Activated CD4-positive, alpha-beta T cell treated with anti-CD3 and anti-CD28 coated beads, Interleukin-2, amount 10 ng/mL, durations not matched to agents 24 days and 14 days (primary cell): ENCODE results near the gene ZNF526. TPM values are rescaled to one million over a fixed set of nuclear protein-coding genes. Genes with fewer than 3 reads are reported as not detected.

Source experiments
- DNase-seq: peaks from one replicate; pipeline ENCODE4 v3.0.0; 2022
- H3K27ac Mint-ChIP-seq: one replicate; pipeline ENCODE4 v1.8.0; 2022; ENCODE audit warnings: mild to moderate bottlenecking, mixed read lengths
- H3K27me3 Mint-ChIP-seq: one replicate; pipeline ENCODE4 v1.8.0; 2022; ENCODE audit warnings: mixed read lengths
- H3K36me3 Mint-ChIP-seq: one replicate; pipeline ENCODE4 v1.8.0; 2022; ENCODE audit warnings: low read depth, mild to moderate bottlenecking, mixed read lengths
- H3K4me1 Mint-ChIP-seq: one replicate; pipeline ENCODE4 v1.8.0; 2021; ENCODE audit warnings: mixed read lengths
- H3K4me3 Mint-ChIP-seq: one replicate; pipeline ENCODE4 v1.8.0; 2022; ENCODE audit warnings: mild to moderate bottlenecking, moderate library complexity, mixed read lengths
- H3K9me3 Mint-ChIP-seq: one replicate; pipeline ENCODE4 v1.8.0; 2021; ENCODE audit warnings: mixed read lengths
- intact Hi-C: fragments of 100-400 bp; cut with micrococcal nuclease; formaldehyde crosslinking; loops from one replicate; pipeline ENCODE4 v1.15.1; 2023
- total RNA-seq: library from RNA; stranded (reverse); gene quantifications from 2 replicates; pipeline ENCODE4 v1.2.3, GENCODE V29; 2022

ZNF526 gene
- total RNA-seq, 1 donor from 2014 or later, result 19.0 TPM

DNA sequence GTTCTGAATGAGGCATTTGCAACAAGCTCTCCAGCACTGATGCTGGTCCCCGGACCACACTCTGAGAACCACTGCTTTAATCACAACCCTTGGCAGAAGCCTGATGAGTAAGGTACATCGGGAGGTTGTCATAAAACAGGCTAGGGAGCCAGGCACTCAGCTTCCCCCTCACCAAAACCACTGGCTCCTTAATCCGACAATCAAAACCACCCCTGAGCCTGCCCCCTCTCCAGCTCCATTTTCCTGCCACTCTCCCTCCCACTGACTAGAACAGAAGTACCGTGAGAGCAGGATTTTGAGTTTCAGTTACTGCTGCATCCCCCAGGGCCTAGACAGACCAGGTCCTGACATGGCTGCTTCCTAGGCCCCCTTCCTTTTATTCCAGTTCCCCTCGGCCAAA lies 15.1 kb downstream of the ZNF526 start:
- no peak overlapping the region for H3K27ac Mint-ChIP-seq
- H3K4me1 Mint-ChIP-seq, result peaks cover 17% of the 10 kb centered on the region
- intact Hi-C loops, result no loop called here
- H3K36me3 Mint-ChIP-seq, result peaks cover 61% of the 10 kb centered on the region
- H3K4me3 Mint-ChIP-seq, result no peak overlapping the region
- H3K9me3 Mint-ChIP-seq, result no peaks in the 10 kb centered on the region
- no peak for DNase-seq
- no peaks in the 10 kb centered on the region for H3K27me3 Mint-ChIP-seq

DNA sequence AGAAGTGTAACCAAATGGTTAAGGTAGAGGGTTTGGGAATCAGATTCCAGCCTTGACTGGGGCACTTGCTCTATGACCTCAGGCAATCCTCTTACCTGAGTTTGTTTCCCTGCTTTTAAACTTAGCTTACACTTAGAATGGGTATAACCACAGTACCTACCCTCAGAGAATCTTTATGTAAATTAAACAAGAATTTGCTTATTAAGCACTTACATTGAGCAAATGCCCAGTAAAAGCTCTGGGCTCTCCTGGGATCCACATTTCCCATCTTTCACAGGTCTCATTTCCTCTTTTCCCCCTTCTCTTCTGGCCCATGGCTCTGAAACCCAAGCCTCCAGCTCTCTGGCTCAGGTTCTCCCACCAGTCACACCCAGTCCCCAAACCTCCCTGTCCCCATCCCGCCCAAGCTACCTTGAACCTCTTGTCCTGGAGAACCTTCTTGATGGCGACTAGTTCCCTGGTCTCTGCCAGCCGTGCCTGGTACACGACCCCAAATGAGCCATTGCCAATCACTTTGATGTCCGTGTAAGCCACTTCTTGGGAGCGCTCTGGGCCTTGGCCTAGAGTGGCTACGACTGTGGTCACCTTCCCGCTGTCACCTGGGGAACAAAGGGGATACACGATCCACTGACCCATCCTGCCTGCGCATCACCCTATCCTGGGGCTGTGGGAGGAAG lies 19.6 kb downstream of the ZNF526 start:
- H3K4me3 Mint-ChIP-seq, result no peak overlapping the region

DNA sequence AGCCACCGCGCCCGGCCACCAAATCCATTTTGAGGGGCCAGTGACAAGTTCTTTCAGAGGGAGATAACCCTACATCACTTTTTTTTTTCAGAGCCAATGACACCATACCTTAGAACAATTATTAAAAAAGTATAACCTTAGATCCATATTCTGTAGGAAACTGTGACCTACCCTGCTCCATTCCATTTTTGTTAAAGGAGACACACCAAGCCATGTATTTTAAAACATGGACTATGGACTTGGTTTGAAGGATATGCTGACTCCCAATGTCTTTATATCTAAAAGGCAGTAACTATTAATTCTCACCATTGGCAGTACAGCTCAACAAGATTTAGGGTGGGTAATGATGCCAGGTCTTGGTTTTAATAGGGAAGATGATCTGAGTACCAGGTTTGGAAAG lies 21.2 kb downstream of the ZNF526 start:
- Mint-ChIP-seq H3K27me3 (no peaks in the 10 kb centered on the region), H3K4me3 (peak overlapping the region; percentile 90), H3K36me3 (peaks cover 22% of the 10 kb centered on the region), H3K4me1 (peaks cover 33% of the 10 kb centered on the region), H3K27ac (peak overlapping the region; percentile 88), H3K9me3 (no peaks in the 10 kb centered on the region)
- intact Hi-C loops, result no loop called here
- DNase-seq, result no peak

More for the DNA sequence above, 19.6 kb downstream of the ZNF526 start:
- DNase-seq, result no peak
- peak overlapping the region; percentile 18 for H3K27ac Mint-ChIP-seq
- peaks cover 28% of the 10 kb centered on the region for H3K4me1 Mint-ChIP-seq
- peaks cover 33% of the 10 kb centered on the region for H3K36me3 Mint-ChIP-seq
- H3K27me3 Mint-ChIP-seq, result no peaks in the 10 kb centered on the region
- intact Hi-C loops, result no loop called here
- no peaks in the 10 kb centered on the region for H3K9me3 Mint-ChIP-seq

GRCh38 chr19:42242069-42242511 lies 22.0 kb downstream of the ZNF526 start:
- H3K36me3 Mint-ChIP-seq, result peaks cover 16% of the 10 kb centered on the region
- H3K4me3 Mint-ChIP-seq, result peak overlapping the region; percentile 90
- no peak for DNase-seq
- no peaks in the 10 kb centered on the region for H3K27me3 Mint-ChIP-seq
- H3K4me1 Mint-ChIP-seq, result peaks cover 37% of the 10 kb centered on the region
- H3K27ac Mint-ChIP-seq, result peak overlapping the region; percentile 88
- intact Hi-C loops, result loop anchor here (1.0 to 2.0 kb wide), 4 partner anchors 22 to 119 kb away; partner anchors contain the start of genes POU2F2 and ZNF526
- H3K9me3 Mint-ChIP-seq, result no peaks in the 10 kb centered on the region

- Mint-ChIP-seq H3K27ac (peak within 1 kb of the TSS; percentile 93), H3K9me3 (no peaks in the 10 kb centered on the region), H3K36me3 (peaks cover 16% of the 10 kb centered on the region), H3K27me3 (no peaks in the 10 kb centered on the region), H3K4me3 (peak within 1 kb of the TSS; percentile 90), H3K4me1 (peaks cover 37% of the 10 kb centered on the region)
- DNase-seq, result peak; percentile 99
- intact Hi-C loops, result loop anchor here (1.0 to 2.0 kb wide), 5 partner anchors 22 to 120 kb away; partner anchors contain the start of genes PAFAH1B3, POU2F2, PRR19 and ZNF526
Measured at GRCh38 chr19:42242512-42243409, 22.6 kb downstream of the ZNF526 start, which contains the start of gene GSK3A. Gene GSK3A, minus strand, starts transcription at chr19:42242602. Its CDS starts 137 bp downstream, at chr19:42242465.

GRCh38 chr19:42244347-42245220 lies 24.5 kb downstream of the ZNF526 start:
- H3K4me1 Mint-ChIP-seq, result peaks cover 31% of the 10 kb centered on the region
- peak overlapping the region; percentile 93 for H3K27ac Mint-ChIP-seq
- H3K4me3 Mint-ChIP-seq, result peak overlapping the region; percentile 90
- intact Hi-C loops, result loop anchor here (1.0 kb wide), 4 partner anchors 11 to 81 kb away; partner anchors contain the start of genes ERF and MEGF8
- no peaks in the 10 kb centered on the region for H3K9me3 Mint-ChIP-seq
- no peaks in the 10 kb centered on the region for H3K27me3 Mint-ChIP-seq
- peaks cover 16% of the 10 kb centered on the region for H3K36me3 Mint-ChIP-seq
- DNase-seq, result peak; percentile 97

DNA sequence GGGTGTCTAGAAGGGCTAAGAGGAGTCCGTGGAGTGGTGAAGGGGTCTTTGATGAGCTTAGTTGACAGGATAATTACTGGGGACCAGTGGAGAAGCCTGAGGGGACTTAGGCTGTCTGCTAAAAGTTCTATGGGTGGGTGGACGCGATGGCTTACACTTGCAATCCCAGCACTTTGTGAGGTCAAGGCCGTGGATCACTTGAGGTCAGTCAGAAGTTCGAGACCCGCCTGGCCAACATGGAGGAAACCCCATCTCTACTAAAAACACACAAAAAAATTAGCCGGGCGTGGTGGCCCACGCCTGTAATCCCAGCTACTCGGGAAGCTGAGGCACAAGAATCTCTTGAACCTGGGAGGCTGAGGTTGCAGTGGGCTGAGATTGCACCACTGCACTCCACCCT lies 25.1 kb downstream of the ZNF526 start:
- Mint-ChIP-seq H3K4me1 (peaks cover 26% of the 10 kb centered on the region), H3K27ac (peak overlapping the region; percentile 93), H3K9me3 (no peaks in the 10 kb centered on the region), H3K27me3 (no peaks in the 10 kb centered on the region), H3K4me3 (peak overlapping the region; percentile 90), H3K36me3 (peaks cover 15% of the 10 kb centered on the region)
- DNase-seq, result no peak
- intact Hi-C loops, result no loop called here

GRCh38 chr19:42246143-42246921 lies 26.2 kb downstream of the ZNF526 start:
- no peak overlapping the region for H3K4me3 Mint-ChIP-seq
- peaks cover 13% of the 10 kb centered on the region for H3K36me3 Mint-ChIP-seq
- no peaks in the 10 kb centered on the region for H3K9me3 Mint-ChIP-seq
- H3K4me1 Mint-ChIP-seq, result peaks cover 20% of the 10 kb centered on the region
- H3K27me3 Mint-ChIP-seq, result no peaks in the 10 kb centered on the region
- intact Hi-C loops, result no loop called here
- no peak for DNase-seq
- no peak overlapping the region for H3K27ac Mint-ChIP-seq

DNA sequence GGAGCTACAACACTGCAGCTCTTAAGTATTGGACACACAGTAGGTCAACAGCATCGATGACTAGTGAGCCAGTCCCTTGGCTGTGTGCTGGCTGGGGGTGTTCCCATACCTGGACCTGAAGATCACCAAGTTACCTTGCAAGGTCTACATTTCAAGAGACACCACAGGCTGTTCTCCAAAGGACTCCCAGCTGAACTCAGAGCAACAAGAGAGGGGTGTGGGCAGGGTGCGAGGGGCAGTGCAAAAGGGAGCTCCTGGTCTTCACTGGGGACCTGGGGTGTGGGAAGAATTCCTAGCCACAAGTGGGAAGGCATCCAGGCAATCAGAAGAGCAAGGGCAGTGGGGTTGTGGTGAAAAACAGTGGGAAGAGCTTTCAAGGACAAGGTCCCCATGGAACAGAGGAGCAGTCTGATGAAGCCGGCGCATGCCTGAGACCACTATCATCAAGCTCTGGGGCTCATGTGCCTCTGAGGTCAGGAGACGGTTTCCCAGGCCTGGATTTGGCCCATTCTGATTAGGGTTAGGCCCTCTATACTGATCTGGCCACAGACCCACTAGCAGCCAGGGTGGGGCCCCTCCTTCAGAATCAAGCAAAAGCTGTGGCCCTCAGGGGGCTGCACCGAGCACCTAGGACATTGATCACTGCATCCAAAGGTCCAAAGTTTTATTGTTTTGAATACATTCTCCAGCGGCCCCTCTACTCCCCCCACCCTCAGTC lies 27.0 kb downstream of the ZNF526 start:
- intact Hi-C loops, result no loop called here
- H3K4me3 Mint-ChIP-seq, result no peak overlapping the region
- H3K27ac Mint-ChIP-seq, result no peak overlapping the region
- DNase-seq, result no peak
- no peaks in the 10 kb centered on the region for H3K27me3 Mint-ChIP-seq
- H3K4me1 Mint-ChIP-seq, result peaks cover 23% of the 10 kb centered on the region
- H3K36me3 Mint-ChIP-seq, result peaks cover 16% of the 10 kb centered on the region
- H3K9me3 Mint-ChIP-seq, result no peaks in the 10 kb centered on the region

- H3K9me3 Mint-ChIP-seq, result no peaks in the 10 kb centered on the region
- DNase-seq, result no peak
- intact Hi-C loops, result no loop called here
- H3K4me3 Mint-ChIP-seq, result no peak overlapping the region
- peaks cover 27% of the 10 kb centered on the region for H3K4me1 Mint-ChIP-seq
- H3K27me3 Mint-ChIP-seq, result no peaks in the 10 kb centered on the region
- peaks cover 19% of the 10 kb centered on the region for H3K36me3 Mint-ChIP-seq
- H3K27ac Mint-ChIP-seq, result no peak overlapping the region
Measured at GRCh38 chr19:42247640-42248199, 27.6 kb downstream of the ZNF526 start.

DNA sequence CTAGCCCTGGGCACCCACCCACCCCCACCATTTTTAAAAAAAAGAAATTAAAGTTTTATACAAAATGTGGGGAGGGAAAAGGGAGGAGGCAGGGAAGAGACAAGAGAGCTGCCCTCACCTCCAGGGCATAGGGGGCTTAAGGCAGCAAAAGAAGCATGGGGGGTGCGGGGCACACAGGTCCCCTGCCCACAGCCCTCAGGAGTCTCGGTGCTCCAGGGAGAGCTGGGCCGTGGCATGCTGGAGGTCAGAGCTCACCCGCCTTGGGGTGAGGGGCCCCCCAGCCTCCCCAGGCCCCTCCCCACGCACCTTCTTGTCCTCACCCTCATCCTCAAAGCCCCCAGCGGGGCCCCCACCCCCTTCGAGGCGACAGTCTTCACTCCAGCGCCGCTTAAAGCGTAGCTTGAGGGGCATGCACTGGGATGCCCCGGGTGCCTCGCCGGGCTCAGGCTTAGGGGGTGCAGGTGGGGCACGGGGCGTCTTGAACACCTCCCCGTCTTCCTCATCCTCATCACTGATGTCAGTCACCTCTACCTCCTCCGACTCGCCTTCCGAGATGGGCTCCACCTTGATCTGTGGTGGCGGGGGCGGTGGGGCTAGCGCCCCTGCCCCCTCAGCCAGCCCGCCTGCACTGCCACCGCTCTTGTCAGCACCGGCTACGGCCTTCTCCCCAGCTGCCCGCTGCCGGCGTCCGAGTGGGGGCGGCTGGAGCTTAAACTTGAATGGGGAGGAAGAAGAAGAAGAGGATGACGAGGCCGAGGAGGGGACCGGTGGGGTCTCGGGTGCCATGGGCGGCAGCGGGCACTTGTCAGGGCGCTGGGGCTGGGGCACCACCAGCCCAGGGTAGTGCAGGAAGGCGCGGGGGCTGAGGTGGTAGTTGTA lies 28.4 kb downstream of the ZNF526 start:
- Mint-ChIP-seq H3K4me3 (no peak overlapping the region), H3K36me3 (peaks cover 20% of the 10 kb centered on the region), H3K4me1 (peaks cover 28% of the 10 kb centered on the region), H3K27ac (no peak overlapping the region), H3K9me3 (no peaks in the 10 kb centered on the region), H3K27me3 (no peaks in the 10 kb centered on the region)
- intact Hi-C loops, result no loop called here
- DNase-seq, result no peak
